ENCODE results near the gene PRICKLE1.
A peak's percentile ranks its signal among the peaks of the same experiment; 100 is the strongest.

The PRICKLE1 gene

GRCh38 chr12:42486407-42486806 is 103.1 kb downstream of the PRICKLE1 start:
- ChIA-PET POLR2A (ENCODE audit: low non-redundant PET) (no interaction called here), CTCF (no interaction called here)
- DNase-seq (ENCODE audit: low spot score) = no peak
- TF ChIP-seq, protein P1, sequence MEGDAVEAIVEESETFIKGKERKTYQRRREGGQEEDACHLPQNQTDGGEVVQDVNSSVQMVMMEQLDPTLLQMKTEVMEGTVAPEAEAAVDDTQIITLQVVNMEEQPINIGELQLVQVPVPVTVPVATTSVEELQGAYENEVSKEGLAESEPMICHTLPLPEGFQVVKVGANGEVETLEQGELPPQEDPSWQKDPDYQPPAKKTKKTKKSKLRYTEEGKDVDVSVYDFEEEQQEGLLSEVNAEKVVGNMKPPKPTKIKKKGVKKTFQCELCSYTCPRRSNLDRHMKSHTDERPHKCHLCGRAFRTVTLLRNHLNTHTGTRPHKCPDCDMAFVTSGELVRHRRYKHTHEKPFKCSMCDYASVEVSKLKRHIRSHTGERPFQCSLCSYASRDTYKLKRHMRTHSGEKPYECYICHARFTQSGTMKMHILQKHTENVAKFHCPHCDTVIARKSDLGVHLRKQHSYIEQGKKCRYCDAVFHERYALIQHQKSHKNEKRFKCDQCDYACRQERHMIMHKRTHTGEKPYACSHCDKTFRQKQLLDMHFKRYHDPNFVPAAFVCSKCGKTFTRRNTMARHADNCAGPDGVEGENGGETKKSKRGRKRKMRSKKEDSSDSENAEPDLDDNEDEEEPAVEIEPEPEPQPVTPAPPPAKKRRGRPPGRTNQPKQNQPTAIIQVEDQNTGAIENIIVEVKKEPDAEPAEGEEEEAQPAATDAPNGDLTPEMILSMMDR (conservative IDR thresholded peaks at IDR 0.05; ENCODE audit: low read depth) = no peak
- H3K27ac ChIP-seq = no peak overlapping the region

- H3K27ac ChIP-seq = no peak overlapping the region
- POLR2A ChIA-PET (ENCODE audit: low non-redundant PET) = no interaction called here
Measured at GRCh38 chr12:42485823-42486222, 103.7 kb downstream of the PRICKLE1 start.

GRCh38 chr12:42484996-42485395 is 104.5 kb downstream of the PRICKLE1 start:
- POLR2A ChIA-PET (ENCODE audit: low non-redundant PET) = interaction anchor here (1.2 kb wide), 1 partner anchor 84 kb away, joined by 3 read pairs; no protein-coding TSS in a partner anchor
- TF ChIP-seq, protein P1 (conservative IDR thresholded peaks at IDR 0.05; ENCODE audit: low read depth) = no peak

More at GRCh38 chr12:42485823-42486222, 103.7 kb downstream of the PRICKLE1 start:
- CTCF ChIA-PET = interaction anchor here (1.3 kb wide), 1 partner anchor 796 kb away, joined by 3 read pairs; no protein-coding TSS in a partner anchor
- no peak for DNase-seq (ENCODE audit: low spot score)
- TF ChIP-seq, protein P1 (conservative IDR thresholded peaks at IDR 0.05; ENCODE audit: low read depth) = no peak

DNA sequence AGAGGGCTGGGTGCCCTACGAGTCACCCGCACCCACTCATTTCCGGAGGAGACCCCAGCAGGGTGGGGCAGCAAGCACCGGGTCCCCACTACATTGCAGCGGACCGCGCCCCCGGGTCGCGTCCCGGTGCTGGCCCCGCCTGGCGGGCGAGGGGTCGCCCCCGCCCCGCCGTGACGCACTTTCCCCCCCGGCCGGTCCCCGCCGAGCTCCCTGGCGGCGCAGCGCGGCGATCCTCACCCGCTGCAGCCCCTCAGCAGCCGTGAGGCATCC is 106.1 kb downstream of the PRICKLE1 start:
- peak overlapping the region; percentile 70 for H3K27ac ChIP-seq
- peak; percentile 36 for DNase-seq (ENCODE audit: low spot score)
- CTCF ChIA-PET = interaction anchor here (0.6 to 3.5 kb wide), 15 partner anchors 8 to 1399 kb away, joined by 3 to 15 read pairs (median 6); no protein-coding TSS in a partner anchor
- TF ChIP-seq, protein P1 (conservative IDR thresholded peaks at IDR 0.05; ENCODE audit: low read depth) = no peak
- POLR2A ChIA-PET (ENCODE audit: low non-redundant PET) = no interaction called here

More at GRCh38 chr12:42484996-42485395, 104.5 kb downstream of the PRICKLE1 start:
- no peak for DNase-seq (ENCODE audit: low spot score)
- H3K27ac ChIP-seq = no peak overlapping the region
- CTCF ChIA-PET = interaction anchor here (0.6 to 1.3 kb wide), 2 partner anchors 84 to 796 kb away, joined by 3 read pairs; no protein-coding TSS in a partner anchor

DNA sequence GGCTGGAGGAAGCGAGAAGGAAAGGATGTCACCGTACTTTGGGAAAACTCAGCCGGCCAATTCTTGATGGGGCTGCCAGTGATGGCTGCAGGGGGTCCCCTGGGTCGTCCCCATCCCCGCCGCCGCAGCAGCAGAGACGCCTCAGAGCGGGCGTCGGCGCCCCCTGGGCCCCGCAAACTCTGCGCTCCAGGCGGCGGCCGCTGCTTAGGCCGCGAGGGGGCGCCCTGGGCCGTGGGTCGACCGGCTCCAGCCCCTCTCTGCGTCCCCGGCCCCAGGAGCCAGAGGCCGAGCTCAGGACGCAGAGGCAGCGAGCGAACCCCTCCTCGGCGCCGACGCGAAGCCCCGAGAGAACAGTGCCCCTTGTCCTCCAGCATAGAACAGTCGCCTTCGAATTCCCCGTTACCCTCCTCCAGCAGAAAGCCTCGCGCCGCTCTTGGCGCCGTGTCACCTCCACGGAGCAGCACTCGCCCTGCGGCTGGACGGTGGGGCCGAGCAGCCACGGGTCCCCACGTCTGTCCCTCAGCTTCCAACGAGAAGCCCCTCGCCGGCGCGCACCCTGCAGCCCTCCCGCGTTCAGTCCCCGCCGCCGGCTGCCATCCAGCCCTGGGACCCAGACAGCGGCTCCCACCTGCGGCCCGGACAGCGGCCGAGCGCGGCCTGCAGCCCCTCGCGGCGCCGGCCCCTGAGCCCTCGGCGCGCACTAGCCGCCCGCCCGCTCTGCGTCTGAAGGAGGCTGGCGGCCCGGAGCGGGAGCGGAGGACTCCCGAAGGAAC is 106.6 kb downstream of the PRICKLE1 start:
- peak overlapping the region; percentile 70 for H3K27ac ChIP-seq
- TF ChIP-seq, protein P1 (conservative IDR thresholded peaks at IDR 0.05; ENCODE audit: low read depth) = peak; percentile 95
- ChIA-PET CTCF (interaction anchor here (0.6 to 3.5 kb wide), 19 partner anchors 8 to 1647 kb away, joined by 3 to 15 read pairs (median 4); no protein-coding TSS in a partner anchor), POLR2A (ENCODE audit: low non-redundant PET) (no interaction called here)
- peak; percentile 80 for DNase-seq (ENCODE audit: low spot score)

DNA sequence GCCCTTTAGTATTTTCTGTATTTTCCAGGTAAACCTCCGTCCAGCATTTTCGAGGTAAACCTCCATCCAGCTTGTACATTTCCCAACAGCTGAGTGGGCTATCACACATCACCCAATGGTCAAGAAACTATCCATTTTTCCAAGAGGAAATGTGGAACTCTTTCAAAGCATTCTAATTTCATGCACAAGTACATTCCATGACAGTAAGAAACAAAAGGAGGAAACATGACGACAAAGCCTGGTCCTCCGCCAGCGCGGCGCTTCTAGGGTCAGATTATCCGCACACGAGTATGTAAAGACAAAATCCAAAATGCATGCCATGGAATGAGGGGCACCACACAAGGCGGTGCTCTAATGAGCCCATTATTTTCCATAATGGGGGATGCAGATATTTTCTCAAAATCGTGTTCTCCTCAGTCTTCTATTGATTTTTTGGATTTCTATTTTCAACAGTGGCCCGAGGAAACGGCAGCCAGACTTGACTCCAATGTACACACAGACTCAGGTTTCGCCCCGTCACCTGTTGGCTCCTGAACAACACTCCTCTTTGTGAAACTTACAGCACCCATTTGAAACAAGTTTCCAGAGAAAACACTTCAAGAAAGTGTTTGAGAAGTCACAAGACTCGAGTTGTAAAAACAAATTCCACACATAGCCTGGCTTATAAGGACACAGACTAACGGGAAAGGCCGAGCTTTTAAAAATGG is 107.4 kb downstream of the PRICKLE1 start:
- TF ChIP-seq, protein P1 (conservative IDR thresholded peaks at IDR 0.05; ENCODE audit: low read depth) = no peak

More for the DNA sequence above, 107.4 kb downstream of the PRICKLE1 start:
- peak overlapping the region; percentile 70 for H3K27ac ChIP-seq
- ChIA-PET CTCF (interaction anchor here (0.6 to 3.5 kb wide), 11 partner anchors 9 to 1648 kb away, joined by 3 to 15 read pairs (median 4); no protein-coding TSS in a partner anchor), POLR2A (ENCODE audit: low non-redundant PET) (no interaction called here)
- DNase-seq (ENCODE audit: low spot score) = no peak

Data from RWPE1 (cell line).